ENCODE data around the gene PKHD1.

Gene PKHD1

GRCh38 chr6:51846531-51846930 is 240.9 kb downstream of the PKHD1 start:
- no peak for DNase-seq

- no peak for DNase-seq
These were observed 243.1 kb downstream of the PKHD1 start for GRCh38 chr6:51844336-51844735.

DNA sequence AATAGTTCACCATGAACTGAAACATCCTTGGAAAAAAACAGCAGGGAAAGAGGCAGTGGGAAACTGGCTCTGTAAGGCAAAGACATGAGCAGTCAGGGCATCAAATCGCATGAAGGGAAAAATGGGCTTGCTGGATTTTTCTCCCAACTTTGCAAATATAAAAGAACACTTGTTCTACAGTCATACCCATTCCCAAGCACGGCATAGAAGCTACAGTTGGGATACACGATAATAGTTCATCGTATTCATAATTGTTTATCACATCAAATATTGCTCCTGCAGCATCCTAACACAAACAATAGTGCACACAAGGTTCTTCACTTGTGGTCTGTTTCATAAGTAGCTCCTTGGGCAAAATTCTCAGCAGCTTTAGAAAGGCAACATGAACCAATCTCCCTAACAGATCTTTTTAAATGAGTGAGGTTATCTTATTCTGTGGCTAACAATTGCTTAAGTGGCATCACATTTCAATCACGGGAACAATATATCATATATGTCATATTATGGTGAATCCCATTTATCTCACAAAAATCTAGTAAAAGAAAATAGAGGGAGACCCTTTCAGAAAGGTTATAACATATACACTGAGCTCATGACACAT is 243.9 kb downstream of the PKHD1 start:
- no peak for DNase-seq

DNA sequence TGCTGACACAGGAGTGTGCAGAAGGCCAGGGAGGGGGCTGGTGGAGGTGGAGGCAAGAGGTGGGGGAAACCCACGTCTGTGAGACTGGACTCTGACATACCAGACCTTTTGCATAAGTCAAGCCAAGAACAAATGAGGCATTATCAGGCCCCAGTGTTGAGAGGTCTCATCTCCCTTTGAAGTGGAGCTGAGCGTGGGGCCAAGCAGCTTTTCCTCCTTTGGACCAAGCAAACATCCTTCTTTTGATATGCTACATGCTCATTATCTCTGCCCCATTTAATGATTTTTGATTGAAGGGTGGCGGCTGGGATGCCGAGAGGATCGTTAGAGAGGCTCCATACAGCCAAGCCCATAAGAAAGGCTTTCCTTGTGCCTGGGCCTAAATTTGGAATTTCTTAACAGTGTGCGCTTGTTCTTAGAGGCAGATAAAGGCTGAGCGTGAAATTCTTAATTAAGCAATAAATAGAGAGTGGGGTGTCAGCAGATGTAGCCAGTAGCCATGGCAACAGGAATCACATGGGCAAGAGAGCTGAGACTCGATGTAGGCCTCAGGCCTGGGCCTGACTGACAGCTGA is 244.5 kb downstream of the PKHD1 start:
- DNase-seq: no peak

GRCh38 chr6:51842061-51842803 is 245.2 kb downstream of the PKHD1 start:
- no peak for DNase-seq

DNA sequence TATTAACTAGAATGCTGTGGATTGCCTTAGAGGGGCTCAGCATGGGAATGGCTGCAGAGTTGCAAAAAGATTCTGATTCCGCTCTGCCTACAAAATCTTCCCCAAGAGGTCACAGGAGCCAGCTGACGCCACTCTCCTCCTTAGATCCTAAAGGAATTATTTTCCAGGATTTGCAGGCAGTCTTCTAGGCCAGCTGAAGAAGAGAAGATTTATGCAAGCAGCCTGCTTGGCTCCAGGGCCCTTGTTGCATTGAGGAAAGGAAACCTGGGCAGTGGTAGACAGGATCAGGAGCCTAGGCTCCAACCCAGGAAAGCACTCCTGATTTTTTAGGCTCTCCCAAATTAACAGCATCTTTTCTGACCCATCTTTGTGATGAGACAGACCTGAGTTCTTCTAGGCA is 245.8 kb downstream of the PKHD1 start:
- no peak for DNase-seq

- no peak for DNase-seq
These were observed 247.6 kb downstream of the PKHD1 start for GRCh38 chr6:51839726-51840374.

DNA sequence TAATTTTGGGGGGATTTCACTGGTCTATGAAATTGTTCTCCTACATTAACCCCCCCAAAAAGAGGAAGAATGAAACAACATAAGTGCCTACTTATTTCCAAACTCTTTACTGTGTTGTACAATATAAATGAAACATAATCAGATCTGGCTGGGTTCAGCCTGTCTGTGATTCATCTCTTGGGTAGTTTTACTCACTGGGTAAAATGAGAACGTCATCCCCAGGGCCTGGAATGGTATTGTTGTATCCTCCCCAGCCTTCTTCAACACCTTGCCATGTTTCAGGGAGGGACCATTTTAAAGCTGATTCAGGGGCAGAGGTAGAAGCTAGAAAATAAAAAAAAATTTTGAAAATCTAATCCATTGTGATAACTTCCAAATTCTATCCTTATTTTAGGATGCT is 256.7 kb downstream of the PKHD1 start:
- DNase-seq: no peak

DNA sequence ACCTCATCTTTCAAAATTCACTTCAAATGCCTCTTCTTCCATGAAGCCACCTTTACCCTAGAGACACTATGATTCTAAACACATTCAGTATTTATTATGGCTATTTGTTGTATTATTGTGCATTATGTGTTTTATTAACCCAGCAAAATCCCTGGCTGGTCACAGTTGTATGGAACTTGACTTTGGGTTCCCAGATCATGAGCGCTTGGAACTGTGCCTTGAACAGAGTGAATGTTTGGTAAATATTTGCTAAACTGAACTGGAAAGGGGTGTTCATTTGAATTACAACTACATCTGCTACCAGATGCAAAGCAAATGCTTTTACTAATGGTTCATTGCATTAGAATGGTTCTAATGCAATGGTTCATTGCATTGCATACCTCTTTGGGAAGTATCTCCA is 259.8 kb downstream of the PKHD1 start:
- DNase-seq: no peak

GRCh38 chr6:51824940-51825339 is 262.5 kb downstream of the PKHD1 start:
- no peak for DNase-seq

GRCh38 chr6:51820555-51820954 is 266.9 kb downstream of the PKHD1 start:
- DNase-seq: no peak

DNA sequence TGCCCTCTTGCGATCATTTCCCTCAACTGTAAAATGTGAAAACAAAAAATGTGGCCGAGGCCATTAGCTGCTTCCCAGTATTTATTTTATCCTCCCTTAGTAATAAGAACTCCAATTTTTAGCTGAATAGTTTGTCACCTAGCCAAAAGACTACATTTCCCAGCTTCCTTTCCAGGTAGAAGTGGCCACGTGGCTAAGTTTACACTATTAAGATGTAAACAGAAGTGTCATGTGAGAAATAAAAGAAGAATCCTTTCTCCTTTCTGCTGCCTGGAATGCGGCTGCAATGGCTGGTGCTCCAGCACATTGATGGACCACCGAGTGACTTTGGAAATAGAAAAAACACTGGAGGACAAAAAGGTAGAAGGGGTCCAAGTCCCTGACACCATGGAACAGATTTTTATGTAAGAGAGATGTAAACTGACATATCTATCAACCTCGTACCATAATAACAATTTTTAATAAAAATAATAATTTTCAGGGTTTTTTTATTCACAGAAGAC is 268.8 kb downstream of the PKHD1 start:
- no peak for DNase-seq

DNA sequence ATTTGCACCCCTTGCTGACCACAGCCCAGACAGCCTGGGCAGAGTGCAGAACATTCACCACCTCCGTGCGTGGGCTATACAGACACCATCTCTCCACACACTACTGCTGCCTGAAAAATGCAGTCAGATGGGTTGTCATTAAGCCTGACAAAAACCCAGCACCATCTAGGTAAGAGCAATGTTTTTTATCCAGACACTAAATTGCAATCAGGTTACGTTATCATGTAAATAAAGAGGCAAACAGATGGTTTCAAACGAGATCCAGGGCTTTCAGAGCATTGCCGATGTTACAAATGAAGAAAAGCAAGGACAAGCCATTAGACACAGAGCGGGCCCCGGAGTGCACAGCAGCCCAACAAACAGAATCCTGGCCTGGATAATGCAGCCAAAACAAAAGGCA is 269.6 kb downstream of the PKHD1 start:
- no peak for DNase-seq

GRCh38 chr6:51814418-51814817 is 273.0 kb downstream of the PKHD1 start:
- no peak for DNase-seq

DNA sequence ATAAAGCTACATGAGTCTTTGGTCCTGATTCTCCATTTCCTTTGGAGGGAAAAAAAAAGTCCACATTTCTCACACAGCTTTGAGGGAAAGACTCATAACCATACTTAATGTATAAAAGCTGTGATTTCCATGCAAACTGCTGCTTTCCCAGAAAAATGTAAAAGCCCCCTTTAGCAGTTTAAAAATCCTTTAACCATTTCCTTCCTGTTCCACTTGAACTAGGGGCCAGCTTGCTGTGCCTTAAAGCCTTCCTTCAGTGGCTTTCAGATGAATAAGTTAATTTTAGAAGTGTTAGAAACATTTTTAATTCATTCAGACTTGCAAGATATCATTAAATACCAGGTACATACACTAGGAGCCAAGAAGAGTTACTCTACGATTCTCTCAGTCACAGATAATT is 273.5 kb downstream of the PKHD1 start:
- DNase-seq: no peak

GRCh38 chr6:51812231-51812630 is 275.2 kb downstream of the PKHD1 start:
- DNase-seq: no peak

- DNase-seq: no peak
These were observed 281.9 kb downstream of the PKHD1 start for GRCh38 chr6:51805517-51805916.

DNA sequence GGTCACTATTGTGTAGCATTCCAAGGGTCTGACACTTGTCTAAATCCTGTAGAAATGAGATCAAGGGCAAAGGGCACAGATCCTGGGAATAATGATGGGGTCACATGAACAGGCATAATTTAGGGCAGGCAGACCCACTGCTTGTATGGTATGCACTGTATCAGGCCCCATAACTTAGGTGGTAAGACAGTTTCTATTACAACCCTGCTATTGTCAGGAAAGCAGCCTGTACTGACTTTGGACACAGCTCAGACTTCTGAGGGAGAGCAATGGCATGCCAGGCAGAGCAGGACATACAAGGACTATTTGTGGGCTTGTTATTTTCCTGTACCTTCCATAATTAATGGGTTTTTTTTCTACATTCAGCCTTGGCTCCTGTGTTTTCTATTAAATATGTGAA is 286.8 kb downstream of the PKHD1 start:
- no peak for DNase-seq

DNA sequence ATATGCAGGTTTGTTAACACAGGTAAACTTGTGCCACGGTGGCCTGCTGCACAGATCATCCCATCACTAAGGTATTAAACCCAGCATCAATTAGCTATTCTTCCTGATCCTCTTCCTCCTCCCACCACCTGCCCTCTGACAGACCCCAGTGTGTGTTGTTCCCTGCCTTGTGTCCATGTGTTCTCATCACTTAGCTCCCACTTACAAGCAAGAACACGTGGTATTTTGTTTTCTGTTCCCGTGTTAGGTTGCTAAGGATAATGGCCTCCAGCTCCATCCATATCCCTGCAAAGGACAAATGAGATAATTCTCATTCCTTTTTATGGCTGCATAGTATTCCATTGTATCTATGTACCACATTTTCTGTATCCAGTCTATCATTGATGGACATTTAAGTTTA is 294.0 kb downstream of the PKHD1 start:
- DNase-seq: no peak

DNA sequence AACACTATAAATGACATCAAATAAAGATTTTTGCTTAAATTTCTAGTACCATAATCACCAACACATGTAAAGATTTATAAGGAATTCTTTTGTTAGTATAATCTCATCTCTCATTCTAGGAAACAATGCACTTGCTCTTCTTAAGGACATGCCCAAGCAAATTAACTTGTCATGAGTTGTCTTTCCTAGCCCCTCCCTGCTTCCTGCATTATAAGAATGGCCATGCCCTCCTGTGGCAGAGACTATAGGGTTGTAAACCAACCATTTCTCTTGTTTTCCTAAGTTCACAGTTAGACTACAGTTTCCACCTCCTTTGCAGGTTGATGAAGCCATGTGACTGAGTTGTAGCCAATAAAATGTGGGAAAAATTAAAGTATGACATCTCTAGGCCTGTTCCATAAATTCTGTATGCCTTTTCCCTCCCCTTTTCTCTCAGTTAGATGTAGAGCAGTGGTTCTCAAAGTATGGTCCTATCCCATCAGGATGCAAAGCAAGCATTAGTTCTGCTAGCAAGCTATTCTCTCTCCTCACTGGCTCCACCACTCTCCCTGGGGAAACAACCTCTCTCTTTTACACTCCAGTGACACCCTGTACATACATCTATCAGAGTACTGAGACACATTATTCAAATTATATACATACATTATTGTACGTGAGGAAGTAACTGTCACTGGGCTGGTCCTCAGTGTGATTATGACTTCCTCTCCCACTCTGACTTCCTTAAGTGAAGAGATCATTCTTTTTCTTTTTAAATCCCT is 295.0 kb downstream of the PKHD1 start:
- DNase-seq: no peak

DNA sequence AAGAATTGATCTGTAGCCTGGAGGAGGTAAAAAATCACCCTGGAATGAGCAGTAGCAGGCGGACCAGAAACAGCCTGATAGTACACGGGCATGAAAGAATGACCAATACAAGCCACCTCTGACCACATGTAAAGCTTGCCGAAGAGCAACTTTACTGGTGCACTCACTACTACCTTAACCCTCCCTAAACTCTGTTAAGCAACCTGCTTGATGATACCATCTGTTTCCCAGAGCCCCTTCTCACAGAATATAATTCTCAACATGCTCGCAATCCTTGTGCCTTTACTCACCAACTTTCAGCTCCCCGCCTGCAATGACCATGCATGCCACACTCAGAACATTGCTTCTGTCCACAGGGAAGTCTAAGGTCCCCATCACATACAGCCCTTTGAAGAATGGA is 296.5 kb downstream of the PKHD1 start:
- no peak for DNase-seq

DNA sequence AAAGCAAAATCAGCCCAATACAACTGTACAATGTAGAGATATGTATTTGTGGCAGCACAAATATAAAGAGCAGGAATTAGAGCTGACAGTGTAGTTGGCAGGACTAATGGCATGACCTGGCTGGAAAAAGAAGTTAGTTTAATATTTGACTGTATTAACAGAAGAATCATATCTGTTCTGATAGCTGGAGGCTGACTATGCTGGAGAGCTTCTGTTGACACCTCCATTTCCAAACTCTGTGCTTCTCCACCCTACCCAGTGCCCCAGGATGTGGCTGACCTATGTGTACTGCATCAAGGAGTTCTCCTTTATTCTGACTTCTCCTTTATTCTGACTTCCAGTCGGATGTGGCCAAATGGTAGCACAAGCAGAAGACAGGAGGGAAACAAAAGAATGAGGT is 299.3 kb downstream of the PKHD1 start:
- no peak for DNase-seq

- DNase-seq: no peak
These were observed 308.7 kb downstream of the PKHD1 start for GRCh38 chr6:51778666-51779065.
